A549 (cell line): ENCODE results near the gene H6PD. TPM values are rescaled to one million over a fixed set of nuclear protein-coding genes. Genes with fewer than 3 reads are reported as not detected.

Experiments
- ATAC-seq, 2 experiments: fragments of 200-7000 bp in 1 of 2; fragments of >200 bp in 1 of 2; cut with Nextera tagmentation in 1 of 2; cut with Tn5 transposase in 1 of 2; 3 replicates each; pipeline versions ENCODE4 v1.8.0 to v1.9.1; 2018 to 2020; ENCODE audit warnings: mild to moderate bottlenecking in 1 of 2, moderate library complexity in 1 of 2
- CTCF ChIA-PET: fragments of 300-600 bp; sonication (Branson Sonifier 250); formaldehyde crosslinking; extraction: SDS; loops from one replicate; lab custom pipeline; 2021; ENCODE audit warnings: antibody characterized with exemption, inconsistent platforms; lab: Yijun Ruan, JAX
- POLR2A ChIA-PET: fragments of 350-600 bp; formaldehyde crosslinking; extraction: SDS; loops from one replicate; lab custom pipeline; 2021; ENCODE audit warnings: antibody characterized with exemption, inconsistent platforms; lab: Yijun Ruan, JAX
- DNase-seq, 2 experiments: peaks; one replicate each; pipeline versions ENCODE4 v3.0.0 to v3.0.0-alpha.2; 2011 to 2016; ENCODE audit warnings: low read depth in 1 of 2, low spot score in 1 of 2
- FAIRE-seq: peaks from 2 replicates; lab custom pipeline; 2011; peaks lifted over from hg19 to GRCh38; lab: Jason Lieb, UNC
- H3K27ac ChIP-seq, 2 experiments: fragments of >200 bp; sonication (Bioruptor Twin); formaldehyde crosslinking; 3 replicates each; pipeline ENCODE4 v1.5.1; 2016 to 2017
- H3K4me1 ChIP-seq: fragments of >200 bp; sonication (Bioruptor Twin); formaldehyde crosslinking; 3 replicates; pipeline ENCODE4 v1.6.1; 2016
- H3K4me2 ChIP-seq: fragments of >200 bp; sonication (Bioruptor Twin); formaldehyde crosslinking; 3 replicates; pipeline ENCODE4 v1.6.1; 2016
- H3K4me3 ChIP-seq: fragments of >200 bp; sonication (Bioruptor Twin); formaldehyde crosslinking; 3 replicates; pipeline ENCODE4 v1.5.1; 2016
- H3K9me3 ChIP-seq: fragments of >200 bp; sonication (Bioruptor Twin); formaldehyde crosslinking; 3 replicates; pipeline ENCODE4 v1.6.1; 2016
- CBX8 ChIP-seq: fragments of 200-600 bp; sonication (generic); IDR thresholded peaks from 2 replicates; pipeline ENCODE4 v1.6.1; 2016
- CHD2 ChIP-seq: fragments of 150-350 bp; IDR thresholded peaks from 2 replicates; pipeline ENCODE4 v1.6.1; 2014; ENCODE audit warnings: low read length; ENCODE audit not compliant: partially characterized antibody
- GATA3 ChIP-seq: IDR thresholded peaks from 2 replicates; pipeline ENCODE4 v1.6.1; 2012; ENCODE audit warnings: borderline replicate concordance
- HDAC2 ChIP-seq: fragments of 200-600 bp; sonication (generic); IDR thresholded peaks from 2 replicates; pipeline ENCODE4 v1.6.1; 2016
- HOXA7 ChIP-seq: fragments of 250-450 bp; sonication (Bioruptor Pico); IDR thresholded peaks from 2 replicates; pipeline ENCODE4 v1.5.0; 2020; ENCODE audit warnings: mild to moderate bottlenecking, moderate library complexity
- HOXB13 ChIP-seq: fragments of 250-450 bp; sonication (Bioruptor Pico); IDR thresholded peaks from 2 replicates; pipeline ENCODE4 v1.5.0; 2020; ENCODE audit warnings: low read depth, mild to moderate bottlenecking, moderate library complexity
- HOXB5 ChIP-seq: fragments of 250-450 bp; sonication (Bioruptor Pico); IDR thresholded peaks from 2 replicates; pipeline ENCODE4 v1.5.0; 2020; ENCODE audit warnings: mild to moderate bottlenecking, moderate library complexity
- JUN ChIP-seq, 2 experiments: fragments of >200 bp; sonication (Bioruptor Twin); formaldehyde crosslinking; IDR thresholded peaks; 2 replicates in 1 of 2; 3 replicates in 1 of 2; pipeline ENCODE4 v1.6.1; 2016 to 2017
- KDM1A ChIP-seq: fragments of 200-600 bp; sonication (generic); IDR thresholded peaks from 2 replicates; pipeline ENCODE4 v1.6.1; 2016; ENCODE audit warnings: low read depth, mild to moderate bottlenecking
- MAZ ChIP-seq: fragments of 150-350 bp; IDR thresholded peaks from 2 replicates; pipeline ENCODE4 v1.6.1; 2014; ENCODE audit warnings: antibody characterized with exemption, low read depth, low read length, borderline replicate concordance
- PHF8 ChIP-seq: fragments of 200-600 bp; sonication (generic); IDR thresholded peaks from 2 replicates; pipeline ENCODE4 v1.6.1; 2016; ENCODE audit warnings: low read depth, mild to moderate bottlenecking, antibody characterized with exemption, moderate library complexity, borderline replicate concordance
- RARB ChIP-seq: fragments of 250-450 bp; sonication (Bioruptor Pico); IDR thresholded peaks from 2 replicates; pipeline ENCODE4 v1.8.0; 2021; ENCODE audit warnings: mild to moderate bottlenecking, moderate library complexity
- RCOR1 ChIP-seq: fragments of 150-350 bp; IDR thresholded peaks from 2 replicates; pipeline ENCODE4 v1.6.1; 2014; ENCODE audit warnings: antibody characterized with exemption, low read length, low read depth
- RNF2 ChIP-seq: fragments of 200-600 bp; sonication (generic); IDR thresholded peaks from 2 replicates; pipeline ENCODE4 v1.6.1; 2016; ENCODE audit warnings: low read depth, mild to moderate bottlenecking, antibody characterized with exemption, moderate library complexity, borderline replicate concordance
- SMC3 ChIP-seq: fragments of >200 bp; sonication (Bioruptor Twin); formaldehyde crosslinking; IDR thresholded peaks from 3 replicates; pipeline ENCODE4 v1.6.1; 2018; ENCODE audit warnings: inconsistent platforms
- TFCP2L1 ChIP-seq: fragments of 250-450 bp; sonication (Bioruptor Pico); IDR thresholded peaks from 2 replicates; pipeline ENCODE4 v1.5.0; 2021; ENCODE audit warnings: mild to moderate bottlenecking
- TP53 ChIP-seq: fragments of 250-450 bp; sonication (Bioruptor Pico); IDR thresholded peaks from 2 replicates; pipeline ENCODE4 v1.5.0; 2021; ENCODE audit warnings: mild to moderate bottlenecking, moderate library complexity
- ZC3H11A ChIP-seq: fragments of 450-650 bp; IDR thresholded peaks from 2 replicates; pipeline ENCODE4 v1.6.1; 2014; ENCODE audit warnings: antibody characterized with exemption, mild to moderate bottlenecking
- ZSCAN20 ChIP-seq: fragments of 250-450 bp; sonication (Bioruptor Pico); IDR thresholded peaks from 2 replicates; pipeline ENCODE4 v1.8.0; 2022; ENCODE audit warnings: mild to moderate bottlenecking, moderate library complexity
- WGBS: methylation state at CpG from one replicate; pipeline ENCODE4 v1.1.6; 2017; ENCODE audit errors: missing lambda C conversion rate; 5-methylcytosine and 5-hydroxymethylcytosine counted together
- polyA plus RNA-seq, 4 experiments: library from polyadenylated mRNA; depleted of rRNA in 3 of 4; stranded (reverse); fragments of >200 nt; fragmentation: RNase III in 1 of 4; extraction: RNeasy Plus Mini Kit Qiagen cat#74134 plus additional on column Dnase treatment in 1 of 4; gene quantifications; 2 replicates in 3 of 4; 3 replicates in 1 of 4; pipeline ENCODE4 v1.2.3, GENCODE V29; 2011 to 2017
- TF ChIP-seq, protein P1 (sequence below): fragments of 250-450 bp; sonication (Bioruptor Pico); IDR thresholded peaks from 2 replicates; pipeline ENCODE4 v1.5.0; 2021; ENCODE audit warnings: mild to moderate bottlenecking, moderate library complexity, borderline replicate concordance
- TF ChIP-seq, protein P2 (sequence below): fragments of >200 bp; sonication (Bioruptor Twin); formaldehyde crosslinking; IDR thresholded peaks from 3 replicates; pipeline ENCODE4 v1.6.1; 2016
- TF ChIP-seq, protein P3 (sequence below): IDR thresholded peaks from 2 replicates; pipeline ENCODE4 v1.6.1; 2012

The H6PD gene
- polyA plus RNA-seq, 2 of the 4 experiments (the other 2 are of a cell fraction), result 6.0 to 7.9 TPM

DNA sequence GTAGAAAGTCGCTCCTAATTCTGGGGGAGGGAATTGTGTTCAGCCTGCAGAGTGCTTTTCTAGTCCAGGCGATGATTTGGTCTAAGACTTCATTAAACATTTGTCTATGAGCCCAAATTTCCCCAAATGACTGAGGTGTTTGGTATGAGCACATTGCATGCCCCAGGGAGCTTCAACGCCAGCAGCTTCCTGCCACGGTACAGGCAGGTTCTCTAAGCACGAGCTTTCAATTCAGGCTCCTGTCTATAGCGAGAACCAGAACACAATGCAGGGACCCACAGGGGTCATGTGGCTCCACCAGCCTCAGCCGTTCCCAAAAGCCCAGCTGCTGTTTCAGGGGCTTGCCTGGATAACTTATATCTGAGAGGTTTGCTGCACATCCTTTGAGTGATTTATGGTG, 34.1 kb upstream of the H6PD start:
- POLR2A ChIA-PET, result no interaction called here

DNA sequence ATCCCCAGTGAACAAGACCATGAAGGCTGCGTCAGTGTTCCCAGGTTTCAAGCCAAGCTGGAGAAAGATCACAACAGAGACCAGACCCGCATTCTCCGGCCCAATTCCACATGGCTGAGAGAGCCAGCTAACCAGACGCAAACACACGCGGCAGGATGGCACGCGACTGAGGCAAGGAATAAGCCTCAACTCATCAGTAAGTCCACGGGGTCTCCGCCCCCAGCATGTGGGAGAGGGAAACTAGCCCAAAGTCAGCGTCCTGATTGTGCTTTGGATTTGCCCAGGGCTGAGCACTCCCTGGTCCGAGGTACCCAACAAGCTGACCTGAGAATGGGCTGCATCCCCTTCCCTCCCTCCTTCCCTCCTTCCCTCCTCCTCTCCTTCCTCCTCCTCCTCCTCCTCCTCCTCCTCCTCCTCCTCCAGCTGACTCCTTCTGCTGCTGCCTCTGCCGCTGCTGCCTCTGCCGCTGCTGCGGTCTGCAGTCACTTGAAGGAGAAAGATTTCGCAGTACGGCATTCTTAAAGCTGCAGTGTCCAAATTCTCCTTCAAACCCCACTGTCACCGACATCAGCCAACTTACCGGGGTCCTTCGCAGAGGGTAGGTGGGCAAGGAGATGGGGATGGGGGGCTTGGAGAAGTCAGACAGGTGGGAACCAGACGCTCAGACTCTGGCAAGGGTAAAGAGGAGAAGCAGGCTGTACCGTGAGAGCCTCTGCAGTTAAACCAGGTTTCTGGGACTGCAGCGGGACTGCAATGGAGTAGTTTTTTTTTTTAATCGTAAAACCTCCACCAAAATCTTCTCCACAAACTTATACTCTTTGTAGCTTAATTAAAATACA, 33.0 kb upstream of the H6PD start:
- Histone ChIP-seq H3K27ac (peak overlapping the region; percentile 36 to 73; a peak in 3 of 6 replicates), H3K9me3 (no peaks in the 10 kb centered on the region), H3K4me3 (peak overlapping the region; percentile 39; the same call in 2 of the 3 replicates)
- POLR2A ChIA-PET, result interaction anchor here (0.5 to 0.6 kb wide), 2 partner anchors 19 to 60 kb away, joined by 3 read pairs; no protein-coding TSS in a partner anchor
- WGBS, result 49% methylated on average over 17 of the region's 24 CpGs
- CTCF ChIA-PET, result interaction anchor here (0.5 to 2.9 kb wide), 9 partner anchors 8 to 182 kb away, joined by 3 to 19 read pairs (median 3); no protein-coding TSS in a partner anchor
- ATAC-seq (peak in 1 of 2 experiments; percentile 62; a peak in 4 of 6 replicates), DNase-seq (no peak)
- no peak for TF ChIP-seq MAZ
- TF ChIP-seq RCOR1, result no peak
- TF ChIP-seq RNF2, result no peak
- no peak for TF ChIP-seq TP53 (CRISPR knock-in tag)
- TF ChIP-seq ZC3H11A, result no peak
- TF ChIP-seq, protein P1, sequence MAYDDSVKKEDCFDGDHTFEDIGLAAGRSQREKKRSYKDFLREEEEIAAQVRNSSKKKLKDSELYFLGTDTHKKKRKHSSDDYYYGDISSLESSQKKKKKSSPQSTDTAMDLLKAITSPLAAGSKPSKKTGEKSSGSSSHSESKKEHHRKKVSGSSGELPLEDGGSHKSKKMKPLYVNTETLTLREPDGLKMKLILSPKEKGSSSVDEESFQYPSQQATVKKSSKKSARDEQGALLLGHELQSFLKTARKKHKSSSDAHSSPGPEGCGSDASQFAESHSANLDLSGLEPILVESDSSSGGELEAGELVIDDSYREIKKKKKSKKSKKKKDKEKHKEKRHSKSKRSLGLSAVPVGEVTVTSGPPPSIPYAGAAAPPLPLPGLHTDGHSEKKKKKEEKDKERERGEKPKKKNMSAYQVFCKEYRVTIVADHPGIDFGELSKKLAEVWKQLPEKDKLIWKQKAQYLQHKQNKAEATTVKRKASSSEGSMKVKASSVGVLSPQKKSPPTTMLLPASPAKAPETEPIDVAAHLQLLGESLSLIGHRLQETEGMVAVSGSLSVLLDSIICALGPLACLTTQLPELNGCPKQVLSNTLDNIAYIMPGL (CRISPR knock-in tag), result no peak
- TF ChIP-seq, all 56 proteins: peak for 0
- peaks cover 3% of the 10 kb centered on the region for H3K4me1 ChIP-seq
- no peak for FAIRE-seq
- peak overlapping the region; percentile 92 for H3K4me2 ChIP-seq

More for the DNA sequence above, 34.1 kb upstream of the H6PD start:
- Histone ChIP-seq H3K4me1 (peaks cover 13% of the 10 kb centered on the region), H3K27ac (no peak overlapping the region), H3K9me3 (no peaks in the 10 kb centered on the region), H3K4me2 (no peak overlapping the region), H3K4me3 (no peak overlapping the region)
- no peak for FAIRE-seq
- DNase-seq, result no peak
- CTCF ChIA-PET, result interaction anchor here (0.6 to 2.9 kb wide), 6 partner anchors 9 to 99 kb away, joined by 3 to 19 read pairs (median 6); no protein-coding TSS in a partner anchor
- ATAC-seq, result no peak
- TF ChIP-seq RNF2, result no peak
- TF ChIP-seq HOXB5 (CRISPR knock-in tag), result no peak
- TF ChIP-seq CBX8, result no peak
- TF ChIP-seq, protein P2, sequence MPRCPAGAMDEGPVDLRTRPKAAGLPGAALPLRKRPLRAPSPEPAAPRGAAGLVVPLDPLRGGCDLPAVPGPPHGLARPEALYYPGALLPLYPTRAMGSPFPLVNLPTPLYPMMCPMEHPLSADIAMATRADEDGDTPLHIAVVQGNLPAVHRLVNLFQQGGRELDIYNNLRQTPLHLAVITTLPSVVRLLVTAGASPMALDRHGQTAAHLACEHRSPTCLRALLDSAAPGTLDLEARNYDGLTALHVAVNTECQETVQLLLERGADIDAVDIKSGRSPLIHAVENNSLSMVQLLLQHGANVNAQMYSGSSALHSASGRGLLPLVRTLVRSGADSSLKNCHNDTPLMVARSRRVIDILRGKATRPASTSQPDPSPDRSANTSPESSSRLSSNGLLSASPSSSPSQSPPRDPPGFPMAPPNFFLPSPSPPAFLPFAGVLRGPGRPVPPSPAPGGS, result no peak
- TF ChIP-seq ZC3H11A, result no peak
- TF ChIP-seq TFCP2L1, result no peak
- TF ChIP-seq JUN (IDR thresholded peaks at IDR 0.05), result no peak
- TF ChIP-seq, protein P3, sequence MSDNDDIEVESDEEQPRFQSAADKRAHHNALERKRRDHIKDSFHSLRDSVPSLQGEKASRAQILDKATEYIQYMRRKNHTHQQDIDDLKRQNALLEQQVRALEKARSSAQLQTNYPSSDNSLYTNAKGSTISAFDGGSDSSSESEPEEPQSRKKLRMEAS, result no peak
- no peak for TF ChIP-seq PHF8
- no peak for TF ChIP-seq KDM1A
- no peak for TF ChIP-seq SMC3
- no peak for TF ChIP-seq GATA3
- no peak for TF ChIP-seq HOXB13 (CRISPR knock-in tag)
- no peak for TF ChIP-seq RARB (CRISPR knock-in tag)
- no peak for TF ChIP-seq HOXA7 (CRISPR knock-in tag)
- no peak for TF ChIP-seq ZSCAN20 (CRISPR knock-in tag)
- no peak for TF ChIP-seq HDAC2
- TF ChIP-seq CHD2, result no peak
- 68% methylated on average over 7 of the region's 7 CpGs for WGBS
